Measurements from ENCODE around the gene FBXO33. TPM values are rescaled to one million over a fixed set of nuclear protein-coding genes. Genes with fewer than 3 reads are reported as not detected.

Gene FBXO33
- total RNA-seq, 2 experiments from 2014 or later: 94.6 to 97.4 TPM

DNA sequence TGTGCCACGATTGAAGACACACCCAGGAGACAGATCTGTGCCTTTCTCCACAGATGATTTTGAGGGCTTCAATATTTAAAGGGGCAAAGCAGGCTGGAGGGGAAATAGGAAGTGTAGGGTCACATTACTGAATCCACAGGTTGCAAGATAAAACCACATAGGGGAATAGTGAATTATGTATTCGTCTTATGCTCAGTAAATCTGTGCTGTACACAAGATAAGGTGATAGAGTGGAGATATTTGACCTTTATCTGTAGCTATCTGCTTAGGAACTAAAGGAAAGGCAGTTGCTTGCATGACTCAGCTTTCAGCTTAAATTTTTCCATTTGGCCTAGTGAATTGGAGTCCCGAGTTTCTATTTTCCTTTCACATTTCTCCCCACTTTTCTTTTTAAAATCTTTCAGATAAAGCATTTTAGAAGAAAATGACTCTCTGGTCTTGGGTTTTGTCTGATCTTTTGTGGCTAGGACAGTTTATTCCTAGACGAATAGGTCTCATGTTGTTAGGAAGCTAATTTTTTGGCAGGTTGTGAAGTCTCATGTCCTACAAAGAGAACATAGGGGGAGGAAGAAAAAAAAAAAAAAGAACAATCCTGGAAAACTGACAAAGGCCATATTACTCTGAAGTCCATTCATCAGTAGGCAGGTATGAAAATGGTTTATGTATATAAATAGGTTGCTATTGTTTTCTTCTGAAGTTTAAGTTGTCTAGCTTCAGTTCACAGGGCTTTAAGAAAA lies 55.4 kb downstream of the FBXO33 start:
- Histone ChIP-seq H3K27me3 (ENCODE audit: control insufficient read depth in 1 of 2, insufficient read depth in 2 of 2, low read length in 2 of 2) (no peaks in the 10 kb centered on the region), H3K9me3 (ENCODE audit: control insufficient read depth in 1 of 2, insufficient read depth in 1 of 2, low read length in 2 of 2) (no peaks in the 10 kb centered on the region), H3K27ac (ENCODE audit: low read depth in 1 of 2, low read length in 2 of 2) (no peak overlapping the region), H3K4me3 (ENCODE audit: low read length) (no peak overlapping the region), H3K4me1 (ENCODE audit: insufficient read depth, low read length) (no peaks in the 10 kb centered on the region), H3K36me3 (ENCODE audit: insufficient read depth, low read length) (no peaks in the 10 kb centered on the region)
- H3K4me1 Mint-ChIP-seq (ENCODE audit: low read depth): peaks cover 13% of the 10 kb centered on the region
- ChIA-PET POLR2A (interaction anchor here (0.7 to 0.8 kb wide), 2 partner anchors 20 to 49 kb away, joined by 3 to 4 read pairs; no protein-coding TSS in a partner anchor), CTCF (interaction anchor here (1.3 kb wide), 1 partner anchor 13 kb away, joined by 3 read pairs; no protein-coding TSS in a partner anchor)
- no peak overlapping the region for H3K27ac Mint-ChIP-seq
- TF ChIP-seq, protein P1, sequence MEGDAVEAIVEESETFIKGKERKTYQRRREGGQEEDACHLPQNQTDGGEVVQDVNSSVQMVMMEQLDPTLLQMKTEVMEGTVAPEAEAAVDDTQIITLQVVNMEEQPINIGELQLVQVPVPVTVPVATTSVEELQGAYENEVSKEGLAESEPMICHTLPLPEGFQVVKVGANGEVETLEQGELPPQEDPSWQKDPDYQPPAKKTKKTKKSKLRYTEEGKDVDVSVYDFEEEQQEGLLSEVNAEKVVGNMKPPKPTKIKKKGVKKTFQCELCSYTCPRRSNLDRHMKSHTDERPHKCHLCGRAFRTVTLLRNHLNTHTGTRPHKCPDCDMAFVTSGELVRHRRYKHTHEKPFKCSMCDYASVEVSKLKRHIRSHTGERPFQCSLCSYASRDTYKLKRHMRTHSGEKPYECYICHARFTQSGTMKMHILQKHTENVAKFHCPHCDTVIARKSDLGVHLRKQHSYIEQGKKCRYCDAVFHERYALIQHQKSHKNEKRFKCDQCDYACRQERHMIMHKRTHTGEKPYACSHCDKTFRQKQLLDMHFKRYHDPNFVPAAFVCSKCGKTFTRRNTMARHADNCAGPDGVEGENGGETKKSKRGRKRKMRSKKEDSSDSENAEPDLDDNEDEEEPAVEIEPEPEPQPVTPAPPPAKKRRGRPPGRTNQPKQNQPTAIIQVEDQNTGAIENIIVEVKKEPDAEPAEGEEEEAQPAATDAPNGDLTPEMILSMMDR (IDR thresholded peaks at IDR 0.05): no peak
- no peaks in the 10 kb centered on the region for H3K9me3 Mint-ChIP-seq
- H3K4me3 Mint-ChIP-seq: no peak overlapping the region
- DNase-seq (no peak), ATAC-seq (ENCODE audit: poor library complexity) (no peak)
- no peaks in the 10 kb centered on the region for H3K27me3 Mint-ChIP-seq
- intact Hi-C loops (cut with DNase I, micrococcal nuclease): no loop called here
- H3K36me3 Mint-ChIP-seq (ENCODE audit: low read depth): peaks cover 2% of the 10 kb centered on the region

GRCh38 chr14:39374851-39375250 lies 57.4 kb downstream of the FBXO33 start:
- ChIA-PET POLR2A (interaction anchor here (1.6 kb wide), 1 partner anchor 8 kb away, joined by 3 read pairs; no protein-coding TSS in a partner anchor), CTCF (no interaction called here)
- H3K36me3 ChIP-seq (ENCODE audit: insufficient read depth, low read length): peaks cover 14% of the 10 kb centered on the region
- Mint-ChIP-seq H3K36me3 (ENCODE audit: low read depth) (peaks cover 17% of the 10 kb centered on the region), H3K4me1 (ENCODE audit: low read depth) (peaks cover 8% of the 10 kb centered on the region), H3K9me3 (no peaks in the 10 kb centered on the region), H3K27me3 (no peaks in the 10 kb centered on the region), H3K27ac (no peak overlapping the region), H3K4me3 (no peak overlapping the region)
- TF ChIP-seq, protein P1 (IDR thresholded peaks at IDR 0.05): no peak
- H3K4me3 ChIP-seq (ENCODE audit: low read length): no peak overlapping the region
- intact Hi-C loops (cut with DNase I, micrococcal nuclease): no loop called here
- no peaks in the 10 kb centered on the region for H3K9me3 ChIP-seq (ENCODE audit: control insufficient read depth in 1 of 2, insufficient read depth in 1 of 2, low read length in 2 of 2)
- DNase-seq (no peak), ATAC-seq (ENCODE audit: poor library complexity) (no peak)
- no peaks in the 10 kb centered on the region for H3K27me3 ChIP-seq (ENCODE audit: control insufficient read depth in 1 of 2, insufficient read depth in 2 of 2, low read length in 2 of 2)
- H3K4me1 ChIP-seq (ENCODE audit: insufficient read depth, low read length): no peaks in the 10 kb centered on the region
- H3K27ac ChIP-seq (ENCODE audit: low read depth in 1 of 2, low read length in 2 of 2): no peak overlapping the region

GRCh38 chr14:39372656-39373055 lies 59.6 kb downstream of the FBXO33 start:
- TF ChIP-seq, protein P1 (IDR thresholded peaks at IDR 0.05): no peak
- CTCF ChIA-PET: no interaction called here
- POLR2A ChIA-PET: no interaction called here

More at GRCh38 chr14:39372656-39373055, 59.6 kb downstream of the FBXO33 start:
- H3K4me3 Mint-ChIP-seq: no peak overlapping the region
- no peaks in the 10 kb centered on the region for H3K9me3 Mint-ChIP-seq
- Histone ChIP-seq H3K27ac (ENCODE audit: low read depth in 1 of 2, low read length in 2 of 2) (no peak overlapping the region), H3K36me3 (ENCODE audit: insufficient read depth, low read length) (peaks cover 15% of the 10 kb centered on the region), H3K27me3 (ENCODE audit: control insufficient read depth in 1 of 2, insufficient read depth in 2 of 2, low read length in 2 of 2) (no peaks in the 10 kb centered on the region), H3K4me1 (ENCODE audit: insufficient read depth, low read length) (no peaks in the 10 kb centered on the region), H3K9me3 (ENCODE audit: control insufficient read depth in 1 of 2, insufficient read depth in 1 of 2, low read length in 2 of 2) (no peaks in the 10 kb centered on the region), H3K4me3 (ENCODE audit: low read length) (no peak overlapping the region)
- H3K36me3 Mint-ChIP-seq (ENCODE audit: low read depth): peaks cover 27% of the 10 kb centered on the region
- no peak overlapping the region for H3K27ac Mint-ChIP-seq
- H3K4me1 Mint-ChIP-seq (ENCODE audit: low read depth): peaks cover 8% of the 10 kb centered on the region
- intact Hi-C loops (cut with DNase I, micrococcal nuclease): no loop called here
- H3K27me3 Mint-ChIP-seq: no peaks in the 10 kb centered on the region
- ATAC-seq (ENCODE audit: poor library complexity) (no peak), DNase-seq (no peak)
